Vagina (tissue), 2 donors: ENCODE results near the gene GAS7.

ENCODE experiments used
- CTCF ChIP-seq, 3 experiments: fragments of 450-650 bp in 2 of 3; fragments of 200-600 bp in 1 of 3; sonication (generic) in 1 of 3; IDR thresholded peaks; one replicate each; pipeline ENCODE4 v1.5.1; 2017 to 2019; ENCODE audit warnings: antibody characterized with exemption in 3 of 3, mild to moderate bottlenecking in 2 of 3, moderate library complexity in 2 of 3
- POLR2A ChIP-seq, 2 donors: fragments of 450-650 bp; IDR thresholded peaks; one replicate each; pipeline ENCODE4 v1.6.1; 2017; ENCODE audit warnings: antibody characterized with exemption in 2 of 2, mild to moderate bottlenecking in 2 of 2, moderate library complexity in 2 of 2
- POLR2AphosphoS5 ChIP-seq, 2 donors: sonication (generic); formaldehyde crosslinking; IDR thresholded peaks; one replicate each; pipeline ENCODE4 v1.9.0; 2017; ENCODE audit warnings: antibody characterized with exemption in 2 of 2, mild to moderate bottlenecking in 2 of 2, low read depth in 1 of 2; ENCODE audit not compliant: insufficient read depth in 1 of 2

GRCh38 chr17:9922012-9922848 lies 276.2 kb downstream of the GAS7 start:
- TF ChIP-seq POLR2A (IDR thresholded peaks at IDR 0.05) (no peak), CTCF (IDR thresholded peaks at IDR 0.05) (no peak), POLR2AphosphoS5 (IDR thresholded peaks at IDR 0.05; ENCODE audit: insufficient read depth in 1 of 2, low read depth in 1 of 2) (no peak)
